Hematopoietic multipotent progenitor cell treated with erythropoietin and hydrocortisone succinate and interleukin-3 and kit ligand, for 15 days (in vitro differentiated cells): ENCODE data around the gene WARS2.
A peak's percentile ranks its signal among the peaks of the same experiment; 100 is the strongest.
"Not testable (repeated sequence)": the region's sequence is repeated elsewhere in the genome, so short reads cannot be mapped to it uniquely, and the experiment has no call there.

Experiments
- DNase-seq: peaks from one replicate; pipeline ENCODE4 v3.0.0-alpha.2; 2015; ENCODE audit warnings: low spot score

WARS2 gene

DNA sequence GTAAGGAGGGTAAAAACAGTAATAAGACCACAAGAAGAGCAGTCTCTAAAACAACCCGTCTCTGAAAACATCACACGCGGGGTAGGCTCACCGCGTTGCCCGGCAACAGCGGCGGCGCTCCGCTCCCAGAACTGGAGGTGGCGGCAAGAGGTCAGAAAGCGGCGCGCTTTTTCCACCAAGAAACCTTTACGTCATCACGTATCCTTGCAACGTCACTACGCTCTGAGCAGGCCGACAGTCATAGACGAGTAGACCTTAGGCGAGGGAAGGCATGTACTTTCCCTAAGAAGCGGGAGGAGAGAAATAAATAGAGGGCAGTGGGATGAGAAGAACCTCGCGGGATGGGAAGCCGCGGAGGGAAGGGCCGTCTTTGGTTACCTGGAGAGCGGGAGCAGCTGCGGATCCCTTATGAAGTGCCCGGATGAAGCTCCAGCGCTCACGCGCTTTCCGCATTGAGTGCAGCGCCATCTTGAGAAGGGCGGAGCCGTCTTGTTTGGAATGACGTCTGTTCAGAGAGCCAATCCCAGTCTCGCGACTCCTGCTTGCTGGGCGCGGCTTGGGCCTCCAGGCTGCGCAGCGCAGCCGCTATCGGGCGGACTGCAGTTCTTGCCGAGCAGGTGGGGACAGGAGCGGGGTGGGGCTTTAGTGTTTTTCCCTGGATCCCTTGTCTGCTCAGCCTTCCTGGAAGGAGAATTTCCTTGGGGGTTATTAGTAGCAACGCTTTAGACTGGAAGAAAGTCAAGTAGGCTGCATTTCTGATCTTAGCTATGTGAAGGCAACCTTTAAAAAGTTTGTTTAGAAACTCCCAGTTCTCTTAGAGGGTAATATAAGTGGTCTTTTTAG, at the start of gene WARS2:
Gene WARS2, minus strand, starts transcription at position 477 of the 843 bp plus-strand sequence. Its CDS starts 9 bp downstream, at position 468.
- peak; percentile 97 for DNase-seq

DNA sequence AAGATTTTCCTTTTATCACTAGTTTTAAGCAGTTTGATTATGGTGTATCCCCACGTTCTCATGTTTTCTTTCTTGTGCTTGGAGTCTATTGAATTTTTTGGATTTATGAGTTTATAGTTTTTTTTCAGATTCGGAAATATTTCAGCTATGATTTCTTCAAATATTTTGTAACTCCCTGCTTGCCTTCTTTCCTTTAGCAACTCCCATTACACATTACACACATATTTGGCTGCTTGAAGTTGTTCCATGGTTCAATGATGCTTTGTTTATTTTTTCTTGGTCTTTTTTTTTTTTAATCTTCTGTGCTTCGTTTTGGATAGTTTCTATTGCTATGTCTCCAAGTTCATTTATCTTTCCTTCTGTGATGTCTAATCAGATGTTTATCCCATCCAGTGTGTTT, 48.5 kb upstream of the WARS2 start:
- no peak for DNase-seq

DNA sequence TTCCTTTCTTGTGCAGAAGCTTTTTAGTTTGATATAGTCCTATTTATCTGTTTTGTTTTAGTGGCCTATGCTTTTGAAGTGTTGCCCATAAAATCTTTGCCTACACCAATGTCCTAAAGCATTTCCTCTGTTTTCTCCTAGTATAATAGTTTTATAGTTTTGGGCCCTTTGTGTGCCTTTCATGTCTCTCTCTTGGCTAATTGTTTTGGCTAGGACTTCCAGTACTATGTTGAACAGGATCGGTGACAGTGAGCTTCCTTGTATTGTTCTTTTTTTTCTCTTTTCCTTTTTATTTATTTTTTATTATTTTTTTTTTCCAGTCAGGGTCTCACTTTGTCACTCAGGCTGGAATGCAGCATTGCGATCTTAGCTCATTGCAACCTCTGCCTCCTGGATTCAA, 47.0 kb upstream of the WARS2 start:
- DNase-seq, result no peak

DNA sequence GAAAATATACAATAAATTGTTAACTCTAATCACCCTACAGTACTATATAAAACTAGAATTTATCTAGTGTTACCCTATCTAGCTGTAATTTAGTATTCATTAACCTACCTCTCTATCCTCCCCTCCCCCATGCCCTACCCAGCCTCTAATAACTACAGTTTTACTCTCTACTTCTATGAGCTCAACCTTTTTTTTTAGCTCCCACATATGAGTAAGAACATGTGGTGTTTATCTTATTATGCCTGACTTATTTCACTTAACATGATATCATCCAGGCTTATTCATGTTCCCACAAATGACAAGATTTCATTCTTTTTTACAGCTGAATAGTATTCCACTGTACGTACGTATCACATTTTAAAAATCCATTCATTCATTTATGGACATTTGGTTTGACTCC, 46.0 kb upstream of the WARS2 start:
- no peak for DNase-seq

DNA sequence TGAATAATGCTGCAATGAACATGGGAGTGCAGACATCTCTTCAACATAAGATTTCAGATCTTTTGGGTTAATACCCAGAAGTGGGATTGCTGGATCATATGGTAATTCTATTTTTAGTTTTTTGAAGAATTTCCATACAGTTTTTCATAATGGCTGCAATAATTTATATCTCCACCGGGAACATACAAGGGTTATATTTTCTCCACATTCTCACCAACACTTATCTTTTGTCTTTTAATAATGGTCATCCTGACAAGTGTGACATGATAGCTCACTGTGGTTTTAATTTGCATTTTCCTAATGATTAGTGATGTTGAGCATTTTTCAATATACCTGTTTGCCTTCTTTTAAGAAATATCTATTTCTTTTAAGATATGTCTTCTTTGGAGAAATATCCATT, 44.5 kb upstream of the WARS2 start:
- no peak for DNase-seq

DNA sequence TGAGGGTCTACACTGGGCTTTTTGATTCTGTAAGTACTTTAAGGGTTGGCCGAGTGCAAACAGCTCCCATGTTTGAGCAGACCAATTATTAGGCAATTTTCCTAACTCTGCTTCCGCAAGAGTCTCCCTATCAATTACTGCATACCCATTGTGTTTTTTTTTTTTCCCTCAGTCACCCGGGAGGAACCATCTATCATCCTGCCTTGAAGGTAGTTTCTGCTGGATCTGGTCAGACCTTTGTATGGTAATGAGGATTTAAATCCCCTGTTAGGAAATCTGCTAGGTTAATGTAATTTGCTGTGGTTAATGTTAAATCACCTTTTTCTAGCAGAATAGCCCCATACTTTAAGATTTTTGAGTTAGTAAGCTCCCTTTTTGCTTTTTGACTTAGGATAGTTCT, 40.8 kb upstream of the WARS2 start:
- DNase-seq, result no peak

DNA sequence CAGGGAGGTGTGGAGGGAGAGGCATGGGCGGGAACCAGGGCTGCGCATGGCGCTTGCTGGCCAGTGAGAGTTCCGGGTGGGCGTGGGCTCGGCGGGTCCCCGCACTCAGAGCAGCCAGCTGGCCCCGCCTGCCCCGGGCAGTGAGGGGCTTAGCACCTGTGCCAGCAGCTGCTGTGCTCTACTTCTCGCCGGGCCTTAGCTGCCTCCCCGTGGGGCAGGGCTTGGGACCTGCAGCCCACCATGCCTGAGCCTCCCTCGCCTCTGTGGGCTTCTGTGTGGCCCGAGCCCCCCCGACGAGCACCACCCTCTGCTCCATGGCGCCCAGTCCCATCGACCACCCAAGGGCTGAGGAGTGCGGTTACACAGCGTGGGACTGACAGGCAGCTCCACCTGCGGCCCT, 38.6 kb upstream of the WARS2 start:
- no peak for DNase-seq

DNA sequence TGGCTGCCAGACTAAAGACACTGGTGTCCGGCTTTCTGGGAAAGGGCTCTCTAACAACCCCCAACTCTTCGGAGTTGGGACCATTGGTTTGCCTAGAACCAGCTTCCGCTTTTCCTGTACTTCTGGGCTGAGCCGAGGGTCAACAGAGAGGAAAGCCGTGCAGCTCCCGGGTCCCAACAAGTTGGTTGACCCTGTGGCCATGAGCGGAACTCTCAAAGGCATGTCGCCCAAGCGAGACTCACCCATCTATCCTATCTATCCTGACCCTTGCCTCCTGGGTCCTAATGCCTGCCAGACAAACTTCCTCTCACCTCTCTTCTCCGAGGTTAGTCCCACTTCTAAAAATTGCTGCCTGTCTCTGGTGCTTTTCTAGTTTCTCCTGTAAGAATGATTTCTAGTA, 32.5 kb upstream of the WARS2 start:
- DNase-seq, result not testable (repeated sequence)

DNA sequence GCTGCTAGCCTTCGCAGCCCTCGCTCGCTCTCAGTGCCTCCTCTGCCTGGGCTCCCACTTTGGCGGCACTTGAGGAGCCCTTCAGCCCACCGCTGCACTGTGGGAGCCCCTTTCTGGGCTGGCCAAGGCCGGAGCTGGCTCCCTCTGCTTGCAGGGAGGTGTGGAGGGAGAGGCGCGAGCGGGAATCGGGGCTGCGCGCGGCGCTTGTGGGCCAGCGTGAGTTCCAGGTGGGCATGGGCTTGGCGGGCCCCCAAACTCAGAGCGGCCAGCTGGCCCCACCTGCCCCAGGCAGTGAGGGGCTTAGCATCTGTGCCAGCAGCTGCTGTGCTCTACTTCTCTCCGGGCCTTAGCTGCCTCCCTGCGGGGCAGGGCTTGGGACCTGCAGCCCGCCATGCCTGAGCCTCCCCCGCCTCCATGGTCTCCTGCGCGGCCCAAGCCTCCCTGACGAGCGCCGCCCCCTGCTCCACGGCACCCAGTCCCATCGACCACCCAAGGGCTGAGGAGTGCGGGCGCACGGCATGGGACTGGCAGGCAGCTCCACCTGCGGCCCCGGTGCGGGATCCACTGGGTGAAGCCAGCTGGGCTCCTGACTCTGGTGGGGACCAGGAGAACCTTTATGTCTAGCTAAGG, 31.0 kb upstream of the WARS2 start:
- DNase-seq, result not testable (repeated sequence)

DNA sequence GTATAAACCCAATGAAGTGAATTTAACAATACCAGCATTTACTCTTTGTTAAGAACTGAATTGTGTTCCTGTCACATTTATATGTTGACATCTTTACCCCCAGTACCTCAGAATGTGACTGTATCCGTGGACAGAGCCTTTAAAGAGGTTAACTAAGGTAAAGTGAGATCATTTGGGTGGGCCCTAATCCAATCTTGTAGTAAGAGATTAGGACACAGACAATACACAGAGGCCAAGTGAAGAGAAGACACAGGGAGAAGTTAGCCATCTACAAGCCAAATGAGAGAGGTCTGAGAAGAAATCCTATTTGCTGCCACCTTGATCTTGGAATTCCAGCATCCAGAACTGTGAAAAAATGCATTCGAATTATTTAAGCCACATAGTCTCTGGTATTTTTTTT, 22.9 kb upstream of the WARS2 start:
- no peak for DNase-seq

DNA sequence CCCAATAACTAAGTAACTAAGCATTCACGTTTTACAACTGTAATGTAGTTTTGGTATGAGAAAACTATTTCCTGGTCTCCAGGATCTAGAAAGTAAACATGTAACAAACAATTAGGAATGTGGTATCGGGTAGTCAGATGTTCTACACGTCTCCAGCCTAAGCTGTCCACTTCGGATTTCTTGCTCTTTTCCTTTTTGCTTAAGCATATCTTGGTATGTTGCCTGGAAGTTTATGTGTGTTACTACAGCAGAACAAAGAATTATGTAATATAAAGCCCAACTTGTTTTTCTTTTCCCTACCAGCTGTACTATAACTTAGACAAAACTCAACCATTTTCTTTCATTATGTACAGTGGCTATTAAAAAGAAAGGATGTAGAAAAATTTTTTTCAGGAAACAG, 20.4 kb upstream of the WARS2 start:
- no peak for DNase-seq

DNA sequence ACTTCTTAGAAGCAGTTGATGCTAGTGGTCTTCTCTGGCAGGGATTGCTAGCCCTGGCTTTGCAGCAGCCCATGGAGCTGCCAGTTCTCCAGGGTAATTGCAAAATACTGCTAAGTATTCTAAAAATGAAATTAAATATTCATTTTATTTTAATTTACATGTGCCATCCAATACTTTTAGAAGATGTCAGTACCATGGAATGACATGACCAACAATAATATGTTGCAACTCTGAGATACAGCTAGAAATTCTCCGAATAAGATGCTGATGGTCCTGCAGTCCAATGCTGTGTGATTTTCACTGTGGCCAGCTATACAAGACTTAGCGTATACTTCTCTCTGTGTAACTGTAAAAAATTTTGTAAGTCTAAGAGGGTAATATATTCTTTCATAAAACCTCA, 20.0 kb upstream of the WARS2 start:
- DNase-seq, result no peak

DNA sequence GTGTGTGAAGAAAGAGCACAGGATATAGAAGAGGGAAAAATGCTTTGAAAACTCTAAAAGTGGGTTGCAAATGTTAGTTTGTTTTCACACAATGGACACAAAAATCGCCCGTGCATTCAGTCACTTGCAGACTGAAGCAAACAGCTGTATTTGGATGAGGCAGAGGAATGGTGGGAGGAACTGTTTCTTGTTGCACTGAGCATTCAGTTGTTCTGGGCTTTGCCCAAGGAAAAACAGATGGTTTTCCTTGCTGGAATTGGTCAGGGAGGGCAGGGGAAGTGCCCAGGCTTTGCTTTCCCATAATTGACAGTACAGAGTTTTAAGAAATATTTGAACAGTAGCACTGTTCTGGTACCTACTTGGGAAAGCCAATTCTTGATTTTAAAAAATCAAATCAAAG, 19.5 kb upstream of the WARS2 start:
- no peak for DNase-seq

DNA sequence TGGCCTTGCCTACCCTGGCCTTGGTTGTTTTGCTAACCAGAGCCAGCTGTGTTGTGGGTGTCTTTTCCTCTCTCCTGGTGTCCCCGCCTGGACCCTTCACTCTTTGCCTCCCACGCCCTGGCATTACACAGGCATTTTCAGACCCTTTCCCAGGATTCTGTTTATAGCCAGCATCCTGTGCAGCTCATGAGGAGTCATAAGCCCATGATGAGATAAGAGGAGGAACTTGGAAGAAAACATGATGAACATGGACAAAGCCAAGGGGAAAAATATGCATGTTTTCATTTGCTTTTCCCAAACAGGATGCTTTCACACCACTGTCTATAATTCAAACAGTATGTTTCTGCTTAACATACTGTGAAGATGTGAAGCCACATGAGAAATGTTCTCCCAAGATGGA, 18.7 kb upstream of the WARS2 start:
- no peak for DNase-seq

DNA sequence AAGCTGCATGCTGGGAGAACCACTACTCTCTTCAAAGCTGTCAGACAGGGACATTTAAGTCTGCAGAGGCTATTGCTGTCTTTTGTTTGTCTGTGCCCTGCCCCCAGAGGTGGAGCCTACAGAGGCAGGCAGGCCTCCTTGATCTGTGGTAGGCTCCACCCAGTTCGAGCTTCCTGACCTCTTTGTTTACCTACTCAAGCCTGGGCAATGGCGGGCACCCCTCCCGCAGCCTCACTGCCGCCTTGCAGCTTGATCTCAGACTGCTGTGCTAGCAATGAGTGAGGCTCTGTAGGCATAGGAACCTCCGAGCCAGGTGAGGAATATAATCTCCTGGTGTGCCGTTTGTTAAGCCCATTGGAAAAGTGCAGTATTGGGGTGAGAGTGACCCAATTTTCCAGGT, 16.3 kb upstream of the WARS2 start:
- not testable (repeated sequence) for DNase-seq

DNA sequence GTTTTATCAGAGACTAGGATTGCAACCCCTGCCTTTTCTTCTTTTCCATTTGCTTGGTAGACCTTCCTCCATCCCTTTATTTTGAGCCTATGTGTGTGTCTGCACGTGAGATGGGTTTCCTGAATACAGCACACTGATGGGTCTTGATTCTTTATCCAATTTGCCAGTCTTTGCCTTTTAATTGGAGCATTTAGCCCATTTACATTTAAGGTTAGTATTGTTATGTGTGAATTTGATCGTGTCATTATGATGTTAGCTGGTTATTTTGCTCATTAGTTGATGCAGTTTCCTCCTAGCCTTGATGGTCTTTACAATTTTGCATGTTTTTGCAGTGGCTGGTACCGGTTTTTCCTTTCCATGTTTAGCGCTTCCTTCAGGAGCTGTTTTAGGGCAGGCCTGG, 14.6 kb upstream of the WARS2 start:
- not testable (repeated sequence) for DNase-seq

DNA sequence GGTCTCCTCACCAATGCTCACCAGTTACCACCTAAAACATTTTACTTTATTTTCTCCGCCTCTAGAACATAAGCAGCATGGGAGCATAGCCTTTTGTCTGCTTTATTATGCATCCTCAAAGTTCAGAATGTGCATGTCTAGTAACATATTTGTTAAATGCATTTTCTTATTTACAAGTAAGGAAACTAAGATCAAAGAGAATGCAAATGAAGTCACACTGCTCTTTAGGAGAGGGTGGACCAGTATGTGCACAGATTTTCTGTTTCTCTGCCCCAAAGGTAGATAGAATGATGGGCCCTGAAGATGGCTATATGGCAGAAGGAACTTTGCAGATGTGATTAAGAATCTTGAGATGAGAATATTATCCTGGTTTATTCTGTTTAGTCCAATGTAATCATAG, 9.7 kb upstream of the WARS2 start:
- DNase-seq, result no peak

DNA sequence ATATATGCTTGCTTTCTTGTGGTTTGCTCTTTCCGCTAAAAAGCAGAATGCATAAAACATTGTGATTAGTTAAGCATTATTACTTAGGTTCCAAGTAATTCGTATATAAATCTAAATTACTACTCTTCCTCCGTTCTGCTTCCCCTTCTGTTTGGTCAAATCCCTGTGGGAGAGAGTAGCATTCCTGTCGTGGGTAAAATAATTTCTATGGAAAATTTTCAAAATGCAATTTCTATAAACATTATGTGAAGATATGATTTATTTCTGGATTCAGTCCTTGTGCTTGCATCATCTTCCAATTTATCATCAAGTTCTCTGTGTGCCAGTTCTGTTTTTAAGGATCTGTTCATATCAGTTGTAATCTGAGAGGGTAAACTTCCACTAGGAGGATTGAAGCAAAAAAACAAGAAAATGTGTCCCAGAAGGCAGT, 7.2 kb upstream of the WARS2 start:
- DNase-seq, result no peak

DNA sequence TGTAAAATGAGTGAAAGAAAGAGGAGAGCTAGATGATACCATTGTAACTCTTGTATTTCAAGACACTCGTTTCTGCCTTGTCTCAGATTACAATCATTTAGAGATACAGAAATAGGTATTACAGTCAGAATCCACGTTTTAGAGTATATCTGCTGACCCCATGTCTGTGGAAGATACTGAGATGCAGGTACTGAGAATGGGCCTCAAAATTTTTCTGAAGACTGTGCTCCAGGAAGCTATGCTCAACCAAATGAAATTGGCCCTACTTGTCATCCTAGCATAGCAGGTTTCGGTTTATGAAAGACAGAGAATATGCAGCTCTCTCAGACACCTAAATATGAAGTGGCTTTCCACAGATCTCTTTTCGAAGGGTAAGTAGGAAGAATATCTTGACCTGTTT, 6.0 kb upstream of the WARS2 start:
- no peak for DNase-seq

DNA sequence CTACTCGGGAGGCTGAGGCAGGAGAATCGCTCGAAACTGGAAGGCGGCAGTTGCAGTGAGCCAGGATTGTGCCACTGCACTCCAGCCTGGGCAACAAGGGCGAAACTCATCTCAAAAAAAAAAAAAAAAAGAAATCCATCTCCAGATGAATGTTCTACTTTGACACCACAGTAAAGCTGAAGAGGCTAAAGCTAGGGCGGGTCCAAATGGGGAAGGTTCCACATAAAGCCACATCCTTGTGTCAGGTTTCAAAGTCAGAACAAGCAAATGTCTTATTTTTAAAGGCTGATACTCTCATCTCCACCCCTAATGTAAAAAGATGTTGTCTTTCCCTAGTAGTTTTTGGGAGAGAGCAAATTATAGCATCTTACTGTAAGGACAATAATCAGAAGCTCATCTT, 4.4 kb upstream of the WARS2 start:
- DNase-seq, result no peak

DNA sequence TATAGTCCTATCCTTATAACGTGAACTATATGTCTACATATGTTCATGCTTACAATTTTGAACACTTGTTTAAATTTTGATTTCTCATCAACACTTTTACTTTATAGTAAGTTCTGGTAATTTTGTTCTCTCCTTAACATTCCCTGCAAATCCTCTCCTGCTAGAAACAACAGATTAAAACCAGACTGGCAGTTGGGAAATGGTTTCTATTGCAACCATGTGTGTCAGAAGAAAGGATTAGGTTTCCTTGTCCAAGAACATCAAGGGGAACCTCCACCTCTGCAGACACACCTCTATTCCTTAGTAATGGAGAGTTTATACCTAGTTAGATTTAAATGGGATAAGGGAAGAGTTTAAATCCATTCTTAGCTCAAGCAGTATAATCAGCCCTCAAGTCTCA, 3.3 kb upstream of the WARS2 start:
- DNase-seq, result no peak

DNA sequence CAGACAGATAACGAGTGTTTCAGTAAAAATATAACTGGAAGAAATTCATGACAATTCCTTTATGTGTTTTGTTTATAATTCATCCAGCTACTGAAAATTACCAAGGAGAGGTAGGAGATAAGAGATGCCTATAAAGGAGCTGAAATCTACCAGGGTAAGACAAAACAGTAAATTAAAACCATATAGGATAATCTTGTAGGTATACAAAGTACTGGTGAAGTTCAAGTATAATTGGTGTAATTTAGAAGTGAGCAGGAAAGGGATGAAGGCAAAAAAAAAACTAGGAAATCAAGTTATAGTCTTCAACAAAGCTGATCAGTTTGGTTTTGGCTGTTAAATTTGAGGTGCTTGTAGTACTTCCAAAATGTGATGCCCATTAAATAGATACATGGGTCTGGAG, 1.2 kb upstream of the WARS2 start:
- no peak for DNase-seq

DNA sequence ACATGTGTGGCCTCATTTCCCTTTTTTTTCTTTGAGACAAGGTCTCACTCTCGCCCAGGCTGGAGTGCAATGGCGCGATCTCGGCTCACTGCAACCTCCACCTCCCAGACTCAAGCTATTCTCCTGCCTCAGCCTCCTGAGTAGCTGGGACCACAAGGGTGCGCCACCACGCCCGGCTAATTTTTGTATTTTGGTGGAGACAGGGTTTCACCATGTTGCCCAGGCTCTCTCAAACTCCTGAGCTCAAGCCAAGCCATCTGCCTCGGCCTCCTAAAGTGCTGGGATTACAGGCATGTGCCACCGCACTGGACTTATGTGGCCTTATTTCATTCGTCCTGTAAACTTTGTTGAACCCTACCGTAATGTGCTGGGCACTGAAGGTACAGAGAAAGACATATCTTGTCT, 569 bp upstream of the WARS2 start:
- peak; percentile 57 for DNase-seq

DNA sequence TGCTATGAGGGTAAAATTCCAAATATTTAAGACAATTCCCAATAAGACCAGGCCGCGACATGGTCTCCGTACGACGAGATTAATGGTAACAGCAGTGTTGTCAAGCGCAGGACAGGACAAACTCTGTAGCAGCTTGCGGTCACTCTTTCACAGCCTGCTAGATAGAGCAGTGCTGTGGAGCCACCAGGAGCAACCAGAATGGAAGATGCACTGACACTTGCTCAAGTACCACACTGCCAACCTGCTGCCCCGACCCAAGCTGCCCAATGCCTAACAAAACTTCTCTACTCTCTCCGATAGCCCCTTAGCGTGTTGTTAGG, 636 bp downstream of the WARS2 start:
- no peak for DNase-seq
